ENCODE results near the gene TMEM258.

TMEM258 gene

GRCh38 chr11:61752117-61752924, 40.1 kb downstream of the TMEM258 start, which contains the start of gene MYRF (continued):
- TF ChIP-seq ZNF366 (tag by site-specific recombination; conservative IDR thresholded peaks at IDR 0.05) (no peak), SP3 (tag by site-specific recombination; IDR thresholded peaks at IDR 0.05) (no peak), ZFP41 (tag by site-specific recombination; IDR thresholded peaks at IDR 0.05; ENCODE audit: borderline replicate concordance) (no peak), ZNF121 (tag by site-specific recombination; IDR thresholded peaks at IDR 0.05) (peak; percentile 95), ZNF114 (tag by site-specific recombination; IDR thresholded peaks at IDR 0.05) (no peak), ZNF10 (tag by site-specific recombination; IDR thresholded peaks at IDR 0.05) (no peak)
- TF ChIP-seq, protein P1, sequence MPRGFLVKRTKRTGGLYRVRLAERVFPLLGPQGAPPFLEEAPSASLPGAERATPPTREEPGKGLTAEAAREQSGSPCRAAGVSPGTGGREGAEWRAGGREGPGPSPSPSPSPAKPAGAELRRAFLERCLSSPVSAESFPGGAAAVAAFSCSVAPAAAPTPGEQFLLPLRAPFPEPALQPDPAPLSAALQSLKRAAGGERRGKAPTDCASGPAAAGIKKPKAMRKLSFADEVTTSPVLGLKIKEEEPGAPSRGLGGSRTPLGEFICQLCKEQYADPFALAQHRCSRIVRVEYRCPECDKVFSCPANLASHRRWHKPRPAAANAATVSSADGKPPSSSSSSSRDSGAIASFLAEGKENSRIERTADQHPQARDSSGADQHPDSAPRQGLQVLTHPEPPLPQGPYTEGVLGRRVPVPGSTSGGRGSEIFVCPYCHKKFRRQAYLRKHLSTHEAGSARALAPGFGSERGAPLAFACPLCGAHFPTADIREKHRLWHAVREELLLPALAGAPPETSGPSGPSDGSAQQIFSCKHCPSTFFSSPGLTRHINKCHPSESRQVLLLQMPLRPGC (tag by site-specific recombination; IDR thresholded peaks at IDR 0.05), result no peak

GRCh38 chr11:61751384-61751783, 41.0 kb downstream of the TMEM258 start:
- no peaks in the 10 kb centered on the region for H3K9me3 ChIP-seq (ENCODE audit: control insufficient read depth, insufficient read depth, low read depth, low read length)
- no peak overlapping the region for H3K27ac ChIP-seq (ENCODE audit: extremely low read depth, low read depth, low read length)
- CTCF ChIA-PET, result interaction anchor here (0.6 to 6.7 kb wide), 9 partner anchors 13 to 365 kb away, joined by 3 to 118 read pairs (median 4); partner anchors contain the start of genes FEN1 and TMEM258
- H3K4me1 ChIP-seq (ENCODE audit: control insufficient read depth, insufficient read depth, low read length), result no peaks in the 10 kb centered on the region
- H3K4me3 ChIP-seq (ENCODE audit: low read depth, low read length), result no peak overlapping the region
- H3K36me3 ChIP-seq (ENCODE audit: control insufficient read depth in 2 of 2, insufficient read depth in 1 of 2, low read length in 2 of 2), result no peaks in the 10 kb centered on the region
- no peak for TF ChIP-seq ZFHX2 (tag by site-specific recombination; conservative IDR thresholded peaks at IDR 0.05)
- no peak for TF ChIP-seq ZNF830 (tag by site-specific recombination; IDR thresholded peaks at IDR 0.05; ENCODE audit: low read depth)
- no peak for TF ChIP-seq ZNF529 (tag by site-specific recombination; IDR thresholded peaks at IDR 0.05; ENCODE audit: insufficient replicate concordance)
- TF ChIP-seq ZBTB8A (tag by site-specific recombination; IDR thresholded peaks at IDR 0.05), result no peak
- no peak for TF ChIP-seq ZNF426 (tag by site-specific recombination; IDR thresholded peaks at IDR 0.05)
- TF ChIP-seq ZXDB (tag by site-specific recombination; IDR thresholded peaks at IDR 0.05), result no peak
- no peak for TF ChIP-seq ZNF624 (tag by site-specific recombination; IDR thresholded peaks at IDR 0.05)
- TF ChIP-seq ZNF626 (tag by site-specific recombination; IDR thresholded peaks at IDR 0.05), result no peak
- TF ChIP-seq ZNF175 (tag by site-specific recombination; IDR thresholded peaks at IDR 0.05), result no peak
- TF ChIP-seq, protein P2, sequence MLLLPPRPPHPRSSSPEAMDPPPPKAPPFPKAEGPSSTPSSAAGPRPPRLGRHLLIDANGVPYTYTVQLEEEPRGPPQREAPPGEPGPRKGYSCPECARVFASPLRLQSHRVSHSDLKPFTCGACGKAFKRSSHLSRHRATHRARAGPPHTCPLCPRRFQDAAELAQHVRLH (tag by site-specific recombination; IDR thresholded peaks at IDR 0.05), result no peak
- no peak for TF ChIP-seq ZNF677 (tag by site-specific recombination; IDR thresholded peaks at IDR 0.05)
- POLR2A ChIA-PET, result no interaction called here

DNA sequence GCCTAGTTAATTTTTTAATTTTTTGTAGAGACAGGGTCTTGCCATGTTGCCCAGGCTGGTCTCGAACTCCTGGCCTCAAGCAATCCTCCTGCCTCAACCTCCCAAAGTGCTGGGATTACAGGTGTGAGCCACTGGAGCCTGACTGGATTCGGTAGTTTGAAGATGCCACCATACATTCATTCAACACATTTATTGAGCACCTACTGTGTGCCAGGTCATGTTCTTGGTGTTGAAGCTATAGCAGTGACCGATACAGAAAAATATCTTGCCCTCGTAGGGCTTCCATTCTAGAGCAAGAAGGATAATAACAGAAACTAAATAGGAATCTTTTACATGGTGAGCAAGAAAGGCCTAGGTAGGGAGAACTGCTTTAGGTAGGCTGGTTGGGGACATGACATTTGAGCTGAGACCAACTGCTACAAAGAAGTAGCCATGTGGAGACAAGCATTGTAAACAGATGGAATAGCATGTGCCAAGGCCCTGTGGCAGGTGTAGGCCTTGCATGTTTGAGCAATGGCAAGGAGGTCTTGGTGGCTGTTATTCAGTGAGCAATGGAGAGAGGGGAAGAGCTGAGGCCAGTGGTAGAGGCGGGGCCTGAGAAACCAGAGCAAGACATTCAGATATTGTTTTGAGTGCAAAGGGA, 41.6 kb downstream of the TMEM258 start:
- Histone ChIP-seq H3K9me3 (ENCODE audit: control insufficient read depth, insufficient read depth, low read depth, low read length) (no peaks in the 10 kb centered on the region), H3K4me1 (ENCODE audit: control insufficient read depth, insufficient read depth, low read length) (no peaks in the 10 kb centered on the region), H3K27ac (ENCODE audit: extremely low read depth, low read depth, low read length) (no peak overlapping the region), H3K4me3 (ENCODE audit: low read depth, low read length) (no peak overlapping the region), H3K36me3 (ENCODE audit: control insufficient read depth in 2 of 2, insufficient read depth in 1 of 2, low read length in 2 of 2) (no peaks in the 10 kb centered on the region)
- ChIA-PET CTCF (interaction anchor here (0.7 to 6.7 kb wide), 7 partner anchors 13 to 357 kb away, joined by 3 to 118 read pairs (median 6); partner anchors contain the start of genes FEN1 and TMEM258), POLR2A (no interaction called here)
- TF ChIP-seq ZNF121 (tag by site-specific recombination; IDR thresholded peaks at IDR 0.05), result 0 out of 2 replicates have a peak, but pooled peaks have one; percentile 12
- no peak for TF ChIP-seq GLIS1 (tag by site-specific recombination; IDR thresholded peaks at IDR 0.05)
- peak; percentile 97 for TF ChIP-seq ZNF623 (tag by site-specific recombination; IDR thresholded peaks at IDR 0.05)
- no peak for TF ChIP-seq PRDM1 (tag by site-specific recombination; IDR thresholded peaks at IDR 0.05)

Measured in HEK293 (cell line).